ENCODE measurements around the gene MRPS21.

MRPS21 gene

GRCh38 chr1:150293433-150294253 lies at the start of gene MRPS21:
TSS of gene MRPS21 (plus strand) at chr1:150293861. CDS start at chr1:150294367, 506 bp downstream.
- no peak for TF ChIP-seq CTCF (conservative IDR thresholded peaks at IDR 0.05)
- peak; percentile 37; the same call in 1 of the 2 replicates for TF ChIP-seq ZFX (IDR thresholded peaks at IDR 0.05)
- H3K27ac ChIP-seq = peak within 1 kb of the TSS; percentile 83

- no peak overlapping the region for H3K27ac ChIP-seq
- TF ChIP-seq CTCF (conservative IDR thresholded peaks at IDR 0.05) (no peak), ZFX (IDR thresholded peaks at IDR 0.05) (no peak)
Observed at GRCh38 chr1:150249936-150250335, 43.7 kb upstream of the MRPS21 start.

GRCh38 chr1:150256198-150256553 lies 37.5 kb upstream of the MRPS21 start:
- no peak overlapping the region for H3K27ac ChIP-seq

GRCh38 chr1:150256554-150257341 lies 36.9 kb upstream of the MRPS21 start:
- H3K27ac ChIP-seq = no peak overlapping the region
- no peak for TF ChIP-seq ZFX (IDR thresholded peaks at IDR 0.05)
- TF ChIP-seq CTCF (conservative IDR thresholded peaks at IDR 0.05) = no peak

More at GRCh38 chr1:150256198-150256553, 37.5 kb upstream of the MRPS21 start:
- TF ChIP-seq ZFX (IDR thresholded peaks at IDR 0.05) = no peak
- TF ChIP-seq CTCF (conservative IDR thresholded peaks at IDR 0.05) = peak; percentile 58

- TF ChIP-seq ZFX (IDR thresholded peaks at IDR 0.05) (no peak), CTCF (conservative IDR thresholded peaks at IDR 0.05) (no peak)
- no peak within 1 kb of the TSS for H3K27ac ChIP-seq
Observed at GRCh38 chr1:150257624-150258585, 35.8 kb upstream of the MRPS21 start, which contains the start of gene CA14. TSS of gene CA14 (plus strand) at chr1:150257774. CDS start at chr1:150258129, 355 bp downstream.

GRCh38 chr1:150259217-150259616 lies 34.4 kb upstream of the MRPS21 start:
- peak overlapping the region; percentile 17; the same call in 1 of the 2 replicates for H3K27ac ChIP-seq
- TF ChIP-seq ZFX (IDR thresholded peaks at IDR 0.05) (no peak), CTCF (conservative IDR thresholded peaks at IDR 0.05) (no peak)
